ENCODE results near the gene BMI1.

BMI1 gene

DNA sequence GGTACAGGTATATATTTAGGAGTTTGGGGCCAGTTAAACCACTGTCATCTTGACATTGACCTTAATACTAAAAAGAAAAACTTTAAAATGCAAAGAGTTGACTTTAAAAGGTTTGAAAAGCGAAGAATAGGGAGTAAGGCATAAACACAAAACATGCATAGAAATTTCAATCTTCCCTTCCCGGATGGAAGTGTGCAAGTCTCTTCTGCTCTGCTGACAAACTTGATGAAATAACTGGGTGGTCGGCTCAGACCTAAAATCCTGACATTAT, 21.0 kb downstream of the BMI1 start:
- POLR2A ChIA-PET: interaction anchor here (2.2 kb wide), 1 partner anchor 26 kb away, joined by 19 read pairs; the partner anchor contains the start of gene COMMD3

More for the DNA sequence above, 21.0 kb downstream of the BMI1 start:
- Histone ChIP-seq H3K4me1 (ENCODE audit: control insufficient read depth, insufficient read depth, low read length) (peaks cover 6% of the 10 kb centered on the region), H3K36me3 (ENCODE audit: control insufficient read depth in 2 of 2, insufficient read depth in 1 of 2, low read length in 2 of 2) (no peaks in the 10 kb centered on the region), H3K27ac (ENCODE audit: extremely low read depth, low read depth, low read length) (no peak overlapping the region), H3K4me3 (ENCODE audit: low read depth, low read length) (no peak overlapping the region), H3K9me3 (ENCODE audit: control insufficient read depth, insufficient read depth, low read depth, low read length) (no peaks in the 10 kb centered on the region)
- CTCF ChIA-PET: interaction anchor here (0.7 kb wide), 1 partner anchor 671 kb away, joined by 3 read pairs; no protein-coding TSS in a partner anchor
- TF ChIP-seq ZNF239 (tag by site-specific recombination; IDR thresholded peaks at IDR 0.05): no peak
- TF ChIP-seq ZBTB48 (tag by site-specific recombination; IDR thresholded peaks at IDR 0.05): no peak
- no peak for TF ChIP-seq KLF7 (tag by site-specific recombination; IDR thresholded peaks at IDR 0.05; ENCODE audit: borderline replicate concordance)
- no peak for TF ChIP-seq ZNF785 (tag by site-specific recombination; IDR thresholded peaks at IDR 0.05)
- TF ChIP-seq SP2 (tag by site-specific recombination; IDR thresholded peaks at IDR 0.05): no peak
- TF ChIP-seq, protein P1, sequence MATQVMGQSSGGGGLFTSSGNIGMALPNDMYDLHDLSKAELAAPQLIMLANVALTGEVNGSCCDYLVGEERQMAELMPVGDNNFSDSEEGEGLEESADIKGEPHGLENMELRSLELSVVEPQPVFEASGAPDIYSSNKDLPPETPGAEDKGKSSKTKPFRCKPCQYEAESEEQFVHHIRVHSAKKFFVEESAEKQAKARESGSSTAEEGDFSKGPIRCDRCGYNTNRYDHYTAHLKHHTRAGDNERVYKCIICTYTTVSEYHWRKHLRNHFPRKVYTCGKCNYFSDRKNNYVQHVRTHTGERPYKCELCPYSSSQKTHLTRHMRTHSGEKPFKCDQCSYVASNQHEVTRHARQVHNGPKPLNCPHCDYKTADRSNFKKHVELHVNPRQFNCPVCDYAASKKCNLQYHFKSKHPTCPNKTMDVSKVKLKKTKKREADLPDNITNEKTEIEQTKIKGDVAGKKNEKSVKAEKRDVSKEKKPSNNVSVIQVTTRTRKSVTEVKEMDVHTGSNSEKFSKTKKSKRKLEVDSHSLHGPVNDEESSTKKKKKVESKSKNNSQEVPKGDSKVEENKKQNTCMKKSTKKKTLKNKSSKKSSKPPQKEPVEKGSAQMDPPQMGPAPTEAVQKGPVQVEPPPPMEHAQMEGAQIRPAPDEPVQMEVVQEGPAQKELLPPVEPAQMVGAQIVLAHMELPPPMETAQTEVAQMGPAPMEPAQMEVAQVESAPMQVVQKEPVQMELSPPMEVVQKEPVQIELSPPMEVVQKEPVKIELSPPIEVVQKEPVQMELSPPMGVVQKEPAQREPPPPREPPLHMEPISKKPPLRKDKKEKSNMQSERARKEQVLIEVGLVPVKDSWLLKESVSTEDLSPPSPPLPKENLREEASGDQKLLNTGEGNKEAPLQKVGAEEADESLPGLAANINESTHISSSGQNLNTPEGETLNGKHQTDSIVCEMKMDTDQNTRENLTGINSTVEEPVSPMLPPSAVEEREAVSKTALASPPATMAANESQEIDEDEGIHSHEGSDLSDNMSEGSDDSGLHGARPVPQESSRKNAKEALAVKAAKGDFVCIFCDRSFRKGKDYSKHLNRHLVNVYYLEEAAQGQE (tag by site-specific recombination; IDR thresholded peaks at IDR 0.05): no peak
- TF ChIP-seq, protein P2, sequence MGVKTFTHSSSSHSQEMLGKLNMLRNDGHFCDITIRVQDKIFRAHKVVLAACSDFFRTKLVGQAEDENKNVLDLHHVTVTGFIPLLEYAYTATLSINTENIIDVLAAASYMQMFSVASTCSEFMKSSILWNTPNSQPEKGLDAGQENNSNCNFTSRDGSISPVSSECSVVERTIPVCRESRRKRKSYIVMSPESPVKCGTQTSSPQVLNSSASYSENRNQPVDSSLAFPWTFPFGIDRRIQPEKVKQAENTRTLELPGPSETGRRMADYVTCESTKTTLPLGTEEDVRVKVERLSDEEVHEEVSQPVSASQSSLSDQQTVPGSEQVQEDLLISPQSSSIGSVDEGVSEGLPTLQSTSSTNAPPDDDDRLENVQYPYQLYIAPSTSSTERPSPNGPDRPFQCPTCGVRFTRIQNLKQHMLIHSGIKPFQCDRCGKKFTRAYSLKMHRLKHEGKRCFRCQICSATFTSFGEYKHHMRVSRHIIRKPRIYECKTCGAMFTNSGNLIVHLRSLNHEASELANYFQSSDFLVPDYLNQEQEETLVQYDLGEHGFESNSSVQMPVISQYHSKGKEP (tag by site-specific recombination; IDR thresholded peaks at IDR 0.05): no peak
- TF ChIP-seq ZNF24 (tag by site-specific recombination; IDR thresholded peaks at IDR 0.05): no peak
- TF ChIP-seq ZNF302 (tag by site-specific recombination; IDR thresholded peaks at IDR 0.05; ENCODE audit: low read depth): no peak
- TF ChIP-seq ZNF311 (tag by site-specific recombination; IDR thresholded peaks at IDR 0.05; ENCODE audit: borderline replicate concordance): no peak
- TF ChIP-seq, protein P3, sequence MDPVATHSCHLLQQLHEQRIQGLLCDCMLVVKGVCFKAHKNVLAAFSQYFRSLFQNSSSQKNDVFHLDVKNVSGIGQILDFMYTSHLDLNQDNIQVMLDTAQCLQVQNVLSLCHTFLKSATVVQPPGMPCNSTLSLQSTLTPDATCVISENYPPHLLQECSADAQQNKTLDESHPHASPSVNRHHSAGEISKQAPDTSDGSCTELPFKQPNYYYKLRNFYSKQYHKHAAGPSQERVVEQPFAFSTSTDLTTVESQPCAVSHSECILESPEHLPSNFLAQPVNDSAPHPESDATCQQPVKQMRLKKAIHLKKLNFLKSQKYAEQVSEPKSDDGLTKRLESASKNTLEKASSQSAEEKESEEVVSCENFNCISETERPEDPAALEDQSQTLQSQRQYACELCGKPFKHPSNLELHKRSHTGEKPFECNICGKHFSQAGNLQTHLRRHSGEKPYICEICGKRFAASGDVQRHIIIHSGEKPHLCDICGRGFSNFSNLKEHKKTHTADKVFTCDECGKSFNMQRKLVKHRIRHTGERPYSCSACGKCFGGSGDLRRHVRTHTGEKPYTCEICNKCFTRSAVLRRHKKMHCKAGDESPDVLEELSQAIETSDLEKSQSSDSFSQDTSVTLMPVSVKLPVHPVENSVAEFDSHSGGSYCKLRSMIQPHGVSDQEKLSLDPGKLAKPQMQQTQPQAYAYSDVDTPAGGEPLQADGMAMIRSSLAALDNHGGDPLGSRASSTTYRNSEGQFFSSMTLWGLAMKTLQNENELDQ (tag by site-specific recombination; IDR thresholded peaks at IDR 0.05; ENCODE audit: low read depth): no peak
- TF ChIP-seq ZNF768 (tag by site-specific recombination; IDR thresholded peaks at IDR 0.05): no peak
- TF ChIP-seq ZNF621 (tag by site-specific recombination; IDR thresholded peaks at IDR 0.05): no peak
- TF ChIP-seq ZNF549 (tag by site-specific recombination; IDR thresholded peaks at IDR 0.05): no peak
- TF ChIP-seq, protein P4, sequence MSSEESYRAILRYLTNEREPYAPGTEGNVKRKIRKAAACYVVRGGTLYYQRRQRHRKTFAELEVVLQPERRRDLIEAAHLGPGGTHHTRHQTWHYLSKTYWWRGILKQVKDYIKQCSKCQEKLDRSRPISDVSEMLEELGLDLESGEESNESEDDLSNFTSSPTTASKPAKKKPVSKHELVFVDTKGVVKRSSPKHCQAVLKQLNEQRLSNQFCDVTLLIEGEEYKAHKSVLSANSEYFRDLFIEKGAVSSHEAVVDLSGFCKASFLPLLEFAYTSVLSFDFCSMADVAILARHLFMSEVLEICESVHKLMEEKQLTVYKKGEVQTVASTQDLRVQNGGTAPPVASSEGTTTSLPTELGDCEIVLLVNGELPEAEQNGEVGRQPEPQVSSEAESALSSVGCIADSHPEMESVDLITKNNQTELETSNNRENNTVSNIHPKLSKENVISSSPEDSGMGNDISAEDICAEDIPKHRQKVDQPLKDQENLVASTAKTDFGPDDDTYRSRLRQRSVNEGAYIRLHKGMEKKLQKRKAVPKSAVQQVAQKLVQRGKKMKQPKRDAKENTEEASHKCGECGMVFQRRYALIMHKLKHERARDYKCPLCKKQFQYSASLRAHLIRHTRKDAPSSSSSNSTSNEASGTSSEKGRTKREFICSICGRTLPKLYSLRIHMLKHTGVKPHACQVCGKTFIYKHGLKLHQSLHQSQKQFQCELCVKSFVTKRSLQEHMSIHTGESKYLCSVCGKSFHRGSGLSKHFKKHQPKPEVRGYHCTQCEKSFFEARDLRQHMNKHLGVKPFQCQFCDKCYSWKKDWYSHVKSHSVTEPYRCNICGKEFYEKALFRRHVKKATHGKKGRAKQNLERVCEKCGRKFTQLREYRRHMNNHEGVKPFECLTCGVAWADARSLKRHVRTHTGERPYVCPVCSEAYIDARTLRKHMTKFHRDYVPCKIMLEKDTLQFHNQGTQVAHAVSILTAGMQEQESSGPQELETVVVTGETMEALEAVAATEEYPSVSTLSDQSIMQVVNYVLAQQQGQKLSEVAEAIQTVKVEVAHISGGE (tag by site-specific recombination; conservative IDR thresholded peaks at IDR 0.05; ENCODE audit: low read depth): no peak
- TF ChIP-seq, protein P5, sequence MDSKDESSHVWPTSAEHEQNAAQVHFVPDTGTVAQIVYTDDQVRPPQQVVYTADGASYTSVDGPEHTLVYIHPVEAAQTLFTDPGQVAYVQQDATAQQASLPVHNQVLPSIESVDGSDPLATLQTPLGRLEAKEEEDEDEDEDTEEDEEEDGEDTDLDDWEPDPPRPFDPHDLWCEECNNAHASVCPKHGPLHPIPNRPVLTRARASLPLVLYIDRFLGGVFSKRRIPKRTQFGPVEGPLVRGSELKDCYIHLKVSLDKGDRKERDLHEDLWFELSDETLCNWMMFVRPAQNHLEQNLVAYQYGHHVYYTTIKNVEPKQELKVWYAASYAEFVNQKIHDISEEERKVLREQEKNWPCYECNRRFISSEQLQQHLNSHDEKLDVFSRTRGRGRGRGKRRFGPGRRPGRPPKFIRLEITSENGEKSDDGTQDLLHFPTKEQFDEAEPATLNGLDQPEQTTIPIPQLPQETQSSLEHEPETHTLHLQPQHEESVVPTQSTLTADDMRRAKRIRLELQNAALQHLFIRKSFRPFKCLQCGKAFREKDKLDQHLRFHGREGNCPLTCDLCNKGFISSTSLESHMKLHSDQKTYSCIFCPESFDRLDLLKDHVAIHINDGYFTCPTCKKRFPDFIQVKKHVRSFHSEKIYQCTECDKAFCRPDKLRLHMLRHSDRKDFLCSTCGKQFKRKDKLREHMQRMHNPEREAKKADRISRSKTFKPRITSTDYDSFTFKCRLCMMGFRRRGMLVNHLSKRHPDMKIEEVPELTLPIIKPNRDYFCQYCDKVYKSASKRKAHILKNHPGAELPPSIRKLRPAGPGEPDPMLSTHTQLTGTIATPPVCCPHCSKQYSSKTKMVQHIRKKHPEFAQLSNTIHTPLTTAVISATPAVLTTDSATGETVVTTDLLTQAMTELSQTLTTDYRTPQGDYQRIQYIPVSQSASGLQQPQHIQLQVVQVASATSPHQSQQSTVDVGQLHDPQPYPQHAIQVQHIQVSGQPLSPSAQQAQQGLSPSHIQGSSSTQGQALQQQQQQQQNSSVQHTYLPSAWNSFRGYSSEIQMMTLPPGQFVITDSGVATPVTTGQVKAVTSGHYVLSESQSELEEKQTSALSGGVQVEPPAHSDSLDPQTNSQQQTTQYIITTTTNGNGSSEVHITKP (tag by site-specific recombination; IDR thresholded peaks at IDR 0.05): no peak
